ENCODE measurements around the gene TUBGCP6. TPM values are rescaled to one million over a fixed set of nuclear protein-coding genes. Genes with fewer than 3 reads are reported as not detected.
A peak's percentile ranks its signal among the peaks of the same experiment; 100 is the strongest.

Gene TUBGCP6
- polyA plus RNA-seq, 3 donors = 3.7 to 72.8 (median 4.3) TPM

- Mint-ChIP-seq H3K27ac (no peak overlapping the region), H3K4me1 (peaks cover 6% of the 10 kb centered on the region), H3K9me3 (no peaks in the 10 kb centered on the region), H3K27me3 (ENCODE audit: low read depth in 3 of 3) (no peaks in the 10 kb centered on the region), H3K4me3 (no peak overlapping the region), H3K36me3 (peaks cover 62 to 88% of the 10 kb centered on the region in 2 donors)
- no peak overlapping the region for H3K4me3 ChIP-seq (replicated peaks in 1 of 3; ENCODE audit: low read depth in 2 of 3, low read length in 3 of 3)
- H3K27ac ChIP-seq (ENCODE audit: low read depth in 1 of 2, low read length in 2 of 2) = no peak overlapping the region
- peak; percentile 17 for TF ChIP-seq CTCF (IDR thresholded peaks at IDR 0.05)
- no peak for DNase-seq
- H3K9ac ChIP-seq (ENCODE audit: insufficient read depth, low read length, poor library complexity, severe bottlenecking) = no peak overlapping the region
- peaks cover 0 to 9% of the 10 kb centered on the region in 2 donors for H3K4me1 ChIP-seq (ENCODE audit: control insufficient read depth in 1 of 2, insufficient read depth in 2 of 2, low read length in 2 of 2)
- H3K27me3 ChIP-seq (ENCODE audit: control insufficient read depth in 2 of 2, insufficient read depth in 2 of 2, low read length in 2 of 2) = no peaks in the 10 kb centered on the region
- no peak overlapping the region for H2AFZ ChIP-seq (ENCODE audit: insufficient read depth, low read depth, low read length, poor library complexity, severe bottlenecking)
- WGBS (ENCODE audit: insufficient coverage) = 95% methylated on average over 16 of the region's 19 CpGs
- H3K9me3 ChIP-seq (replicated peaks in 1 of 2; ENCODE audit: control insufficient read depth in 1 of 2, insufficient read depth in 1 of 2, low read length in 2 of 2) = no peaks in the 10 kb centered on the region
- H4K20me1 ChIP-seq (ENCODE audit: insufficient read depth, low read length) = peaks cover 40% of the 10 kb centered on the region
- H3K79me2 ChIP-seq (ENCODE audit: insufficient read depth, low read length) = no peaks in the 10 kb centered on the region
- no peak overlapping the region for H3K4me2 ChIP-seq (replicated peaks; ENCODE audit: extremely low read depth, low read length, poor library complexity, severe bottlenecking)
- intact Hi-C loops (cut with micrococcal nuclease) = no loop called here
- peaks cover 80 to 84% of the 10 kb centered on the region in 2 donors for H3K36me3 ChIP-seq (replicated peaks in 1 of 2; ENCODE audit: control insufficient read depth in 1 of 2, insufficient read depth in 2 of 2, low read length in 2 of 2)
These were observed 23.2 kb downstream of the TUBGCP6 start for GRCh38 chr22:50221410-50222300.

- intact Hi-C loops (cut with micrococcal nuclease) = no loop called here
- 95% methylated on average over 40 of the region's 45 CpGs for WGBS (ENCODE audit: insufficient coverage)
- H3K27me3 ChIP-seq (ENCODE audit: control insufficient read depth in 2 of 2, insufficient read depth in 2 of 2, low read length in 2 of 2) = no peaks in the 10 kb centered on the region
- H3K36me3 ChIP-seq (replicated peaks in 1 of 2; ENCODE audit: control insufficient read depth in 1 of 2, insufficient read depth in 2 of 2, low read length in 2 of 2) = peaks cover 83 to 85% of the 10 kb centered on the region in 2 donors
- H3K4me1 ChIP-seq (ENCODE audit: control insufficient read depth in 1 of 2, insufficient read depth in 2 of 2, low read length in 2 of 2) = peaks cover 0 to 9% of the 10 kb centered on the region in 2 donors
- no peak overlapping the region for H3K27ac ChIP-seq (ENCODE audit: low read depth in 1 of 2, low read length in 2 of 2)
- H3K4me3 ChIP-seq (replicated peaks in 1 of 3; ENCODE audit: low read depth in 2 of 3, low read length in 3 of 3) = no peak overlapping the region
- no peak for TF ChIP-seq CTCF (IDR thresholded peaks at IDR 0.05)
- H3K4me1 Mint-ChIP-seq = peaks cover 6% of the 10 kb centered on the region
- no peak overlapping the region for H2AFZ ChIP-seq (ENCODE audit: insufficient read depth, low read depth, low read length, poor library complexity, severe bottlenecking)
- H3K9ac ChIP-seq (ENCODE audit: insufficient read depth, low read length, poor library complexity, severe bottlenecking) = no peak overlapping the region
- H3K27me3 Mint-ChIP-seq (ENCODE audit: low read depth in 3 of 3) = no peaks in the 10 kb centered on the region
- H4K20me1 ChIP-seq (ENCODE audit: insufficient read depth, low read length) = peaks cover 49% of the 10 kb centered on the region
- H3K79me2 ChIP-seq (ENCODE audit: insufficient read depth, low read length) = peaks cover 4% of the 10 kb centered on the region
- no peak for DNase-seq
- no peak overlapping the region for H3K4me3 Mint-ChIP-seq
- H3K4me2 ChIP-seq (replicated peaks; ENCODE audit: extremely low read depth, low read length, poor library complexity, severe bottlenecking) = no peak overlapping the region
- H3K36me3 Mint-ChIP-seq = peaks cover 64 to 92% of the 10 kb centered on the region in 2 donors
- no peaks in the 10 kb centered on the region for H3K9me3 ChIP-seq (replicated peaks in 1 of 2; ENCODE audit: control insufficient read depth in 1 of 2, insufficient read depth in 1 of 2, low read length in 2 of 2)
- H3K9me3 Mint-ChIP-seq = no peaks in the 10 kb centered on the region
- H3K27ac Mint-ChIP-seq = no peak overlapping the region
These were observed 24.0 kb downstream of the TUBGCP6 start for GRCh38 chr22:50220603-50221409.

Measured in CD14-positive monocyte (primary cell).